SK-N-SH treated with all-trans-retinoic acid at 6 μM for 48 hours (cell line): Measurements from ENCODE around the gene EIF5A.

Experiments used
- ATAC-seq: fragments of 200-7000 bp; cut with Tn5 transposase; 3 replicates; pipeline ENCODE4 v1.9.1; 2020; ENCODE audit warnings: mild to moderate bottlenecking, moderate library complexity
- ARNTL ChIP-seq: fragments of 450-650 bp; formaldehyde crosslinking; IDR thresholded peaks from 2 replicates; pipeline ENCODE4 v1.5.0; 2020; ENCODE audit warnings: low read depth, mild to moderate bottlenecking, moderate library complexity, borderline replicate concordance
- BACH2 ChIP-seq: fragments of 250-450 bp; sonication (Bioruptor Pico); IDR thresholded peaks from 2 replicates; pipeline ENCODE4 v1.9.0; 2021; ENCODE audit warnings: mild to moderate bottlenecking, borderline replicate concordance
- CSDC2 ChIP-seq: fragments of 250-450 bp; sonication (Bioruptor Pico); IDR thresholded peaks from 2 replicates; pipeline ENCODE4 v1.5.0; 2020; ENCODE audit warnings: mild to moderate bottlenecking, moderate library complexity
- ESRRG ChIP-seq: fragments of 250-450 bp; sonication (Bioruptor Pico); IDR thresholded peaks from 2 replicates; pipeline ENCODE4 v1.6.1; 2021; ENCODE audit warnings: mild to moderate bottlenecking
- GLIS3 ChIP-seq: fragments of 250-450 bp; sonication (Bioruptor Pico); IDR thresholded peaks from 2 replicates; pipeline ENCODE4 v1.5.0; 2020; ENCODE audit warnings: mild to moderate bottlenecking, moderate library complexity
- ISL1 ChIP-seq: fragments of 250-450 bp; sonication (Bioruptor Pico); IDR thresholded peaks from 2 replicates; pipeline ENCODE4 v2.1.2; 2022; ENCODE audit warnings: mild to moderate bottlenecking, moderate library complexity
- OSR1 ChIP-seq: fragments of 250-450 bp; sonication (Bioruptor Pico); IDR thresholded peaks from 2 replicates; pipeline ENCODE4 v1.8.0; 2022; ENCODE audit warnings: moderate library complexity, mild to moderate bottlenecking, inconsistent platforms
- SNAI2 ChIP-seq: fragments of 250-450 bp; sonication (Bioruptor Pico); IDR thresholded peaks from 2 replicates; pipeline ENCODE4 v1.5.0; 2020; ENCODE audit warnings: mild to moderate bottlenecking, moderate library complexity
- TCF4 ChIP-seq: fragments of 250-450 bp; sonication (Bioruptor Pico); IDR thresholded peaks from 2 replicates; pipeline ENCODE4 v1.8.0; 2021; ENCODE audit warnings: mild to moderate bottlenecking, moderate library complexity, borderline replicate concordance
- TOX ChIP-seq: fragments of 250-450 bp; sonication (Bioruptor Pico); IDR thresholded peaks from 2 replicates; pipeline ENCODE4 v1.8.0; 2021; ENCODE audit warnings: mild to moderate bottlenecking, moderate library complexity, borderline replicate concordance
- ZC3H10 ChIP-seq: fragments of 250-450 bp; sonication (Bioruptor Pico); IDR thresholded peaks from 2 replicates; pipeline ENCODE4 v1.5.1; 2021; ENCODE audit warnings: mild to moderate bottlenecking, moderate library complexity
- ZFP3 ChIP-seq: fragments of 250-450 bp; sonication (Bioruptor Pico); IDR thresholded peaks from 2 replicates; pipeline ENCODE4 v1.5.0; 2020; ENCODE audit warnings: mild to moderate bottlenecking, moderate library complexity
- ZFP30 ChIP-seq: fragments of 450-650 bp; formaldehyde crosslinking; IDR thresholded peaks from 2 replicates; pipeline ENCODE4 v1.5.0; 2022; ENCODE audit warnings: mild to moderate bottlenecking, moderate library complexity
- ZNF565 ChIP-seq: fragments of 450-650 bp; formaldehyde crosslinking; conservative IDR thresholded peaks from 2 replicates; pipeline ENCODE4 v1.5.0; 2020; ENCODE audit warnings: low read depth, mild to moderate bottlenecking, moderate library complexity
- ZNF70 ChIP-seq: fragments of 450-650 bp; formaldehyde crosslinking; IDR thresholded peaks from 2 replicates; pipeline ENCODE4 v1.5.0; 2020; ENCODE audit warnings: mild to moderate bottlenecking, moderate library complexity
- ZNF8 ChIP-seq: fragments of 450-650 bp; formaldehyde crosslinking; IDR thresholded peaks from 2 replicates; pipeline ENCODE4 v1.5.0; 2020; ENCODE audit warnings: mild to moderate bottlenecking, moderate library complexity
- TF ChIP-seq, protein P1 (sequence below): fragments of 250-450 bp; sonication (Bioruptor Pico); IDR thresholded peaks from 2 replicates; pipeline ENCODE4 v1.8.0; 2020; ENCODE audit warnings: mild to moderate bottlenecking, moderate library complexity, borderline replicate concordance
- TF ChIP-seq, protein P2 (sequence below): fragments of 250-450 bp; sonication (Bioruptor Pico); IDR thresholded peaks from 2 replicates; pipeline ENCODE4 v1.5.1; 2021; ENCODE audit warnings: mild to moderate bottlenecking, moderate library complexity
- TF ChIP-seq, protein P3 (sequence below): fragments of 250-450 bp; sonication (Bioruptor Pico); IDR thresholded peaks from 2 replicates; pipeline ENCODE4 v1.5.0; 2020; ENCODE audit warnings: mild to moderate bottlenecking, moderate library complexity
- TF ChIP-seq, protein P4 (sequence below): fragments of 250-450 bp; sonication (Bioruptor Pico); IDR thresholded peaks from 2 replicates; pipeline ENCODE4 v1.8.0; 2021; ENCODE audit warnings: low read depth, mild to moderate bottlenecking, moderate library complexity, borderline replicate concordance

The EIF5A gene

DNA sequence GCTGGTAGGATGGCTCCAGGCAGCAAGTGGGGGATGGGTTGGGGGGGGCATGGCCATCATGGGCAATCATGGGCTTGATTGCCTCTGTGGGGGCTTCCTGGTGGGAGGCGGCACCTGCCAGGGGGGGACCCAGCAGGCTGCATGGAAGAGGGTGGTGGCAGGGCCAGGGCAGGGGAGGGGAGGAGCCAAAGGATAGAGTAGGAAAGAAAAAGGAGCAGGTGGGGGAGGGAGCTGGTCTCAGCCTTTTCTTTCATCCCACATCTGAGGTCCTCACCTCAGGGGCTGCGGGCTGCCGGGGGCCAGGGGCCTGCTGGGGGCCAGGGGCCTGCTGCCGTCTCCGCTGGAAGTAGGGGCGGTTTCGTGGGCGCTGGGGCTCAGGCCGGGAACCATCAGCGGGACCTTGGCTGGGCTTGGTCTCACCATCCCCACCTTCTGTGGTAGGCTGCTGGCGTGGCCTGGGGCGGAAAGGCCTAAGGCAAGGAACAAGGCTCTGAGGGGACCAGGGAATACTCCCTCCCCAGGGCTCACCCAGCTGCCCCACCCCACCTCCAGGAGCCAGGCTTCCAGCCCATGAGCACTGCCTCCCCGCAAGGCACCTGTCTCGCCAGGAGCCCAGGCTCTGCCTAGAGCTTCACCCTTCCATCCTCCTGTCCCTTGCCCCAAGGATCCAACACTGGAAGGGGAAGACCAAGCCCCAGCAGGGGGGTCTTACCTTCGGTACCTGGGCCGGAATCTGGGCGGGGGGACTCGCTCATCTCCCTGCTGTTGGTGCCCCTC is 18.0 kb upstream of the EIF5A start:
- no peak for ATAC-seq
- no peak for TF ChIP-seq ZNF70 (CRISPR knock-in tag)

DNA sequence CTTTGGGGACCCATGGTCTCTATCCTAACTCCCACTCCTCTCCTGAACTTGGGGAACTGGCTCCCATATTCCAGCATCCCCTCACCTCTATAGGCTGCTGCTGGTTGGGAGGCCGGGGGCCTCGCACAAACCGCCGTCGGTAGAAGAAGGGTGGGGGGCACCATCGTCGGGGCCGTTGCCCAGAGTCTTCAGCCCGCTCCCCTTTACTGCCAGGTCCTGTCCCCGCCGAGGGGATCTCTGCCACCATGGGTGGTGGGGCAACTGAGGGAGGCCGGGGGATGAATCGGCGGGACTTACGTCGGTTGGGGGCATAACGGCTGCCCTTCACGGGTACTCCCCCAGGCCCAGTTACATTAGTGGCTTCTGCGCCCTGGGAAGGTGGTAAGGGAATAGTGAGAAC is 17.3 kb upstream of the EIF5A start:
- TF ChIP-seq GLIS3 (CRISPR knock-in tag) (no peak), ARNTL (no peak), ESRRG (CRISPR knock-in tag) (no peak), TOX (CRISPR knock-in tag) (no peak), TCF4 (CRISPR knock-in tag) (no peak), SNAI2 (no peak), ZFP30 (CRISPR knock-in tag) (no peak), ZNF8 (CRISPR knock-in tag) (no peak), OSR1 (CRISPR knock-in tag) (no peak), BACH2 (no peak), ZC3H10 (CRISPR knock-in tag) (no peak), ZFP3 (no peak), ZNF565 (CRISPR knock-in tag) (no peak)
- TF ChIP-seq, protein P1, sequence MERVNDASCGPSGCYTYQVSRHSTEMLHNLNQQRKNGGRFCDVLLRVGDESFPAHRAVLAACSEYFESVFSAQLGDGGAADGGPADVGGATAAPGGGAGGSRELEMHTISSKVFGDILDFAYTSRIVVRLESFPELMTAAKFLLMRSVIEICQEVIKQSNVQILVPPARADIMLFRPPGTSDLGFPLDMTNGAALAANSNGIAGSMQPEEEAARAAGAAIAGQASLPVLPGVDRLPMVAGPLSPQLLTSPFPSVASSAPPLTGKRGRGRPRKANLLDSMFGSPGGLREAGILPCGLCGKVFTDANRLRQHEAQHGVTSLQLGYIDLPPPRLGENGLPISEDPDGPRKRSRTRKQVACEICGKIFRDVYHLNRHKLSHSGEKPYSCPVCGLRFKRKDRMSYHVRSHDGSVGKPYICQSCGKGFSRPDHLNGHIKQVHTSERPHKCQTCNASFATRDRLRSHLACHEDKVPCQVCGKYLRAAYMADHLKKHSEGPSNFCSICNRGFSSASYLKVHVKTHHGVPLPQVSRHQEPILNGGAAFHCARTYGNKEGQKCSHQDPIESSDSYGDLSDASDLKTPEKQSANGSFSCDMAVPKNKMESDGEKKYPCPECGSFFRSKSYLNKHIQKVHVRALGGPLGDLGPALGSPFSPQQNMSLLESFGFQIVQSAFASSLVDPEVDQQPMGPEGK = no peak
- TF ChIP-seq, protein P2, sequence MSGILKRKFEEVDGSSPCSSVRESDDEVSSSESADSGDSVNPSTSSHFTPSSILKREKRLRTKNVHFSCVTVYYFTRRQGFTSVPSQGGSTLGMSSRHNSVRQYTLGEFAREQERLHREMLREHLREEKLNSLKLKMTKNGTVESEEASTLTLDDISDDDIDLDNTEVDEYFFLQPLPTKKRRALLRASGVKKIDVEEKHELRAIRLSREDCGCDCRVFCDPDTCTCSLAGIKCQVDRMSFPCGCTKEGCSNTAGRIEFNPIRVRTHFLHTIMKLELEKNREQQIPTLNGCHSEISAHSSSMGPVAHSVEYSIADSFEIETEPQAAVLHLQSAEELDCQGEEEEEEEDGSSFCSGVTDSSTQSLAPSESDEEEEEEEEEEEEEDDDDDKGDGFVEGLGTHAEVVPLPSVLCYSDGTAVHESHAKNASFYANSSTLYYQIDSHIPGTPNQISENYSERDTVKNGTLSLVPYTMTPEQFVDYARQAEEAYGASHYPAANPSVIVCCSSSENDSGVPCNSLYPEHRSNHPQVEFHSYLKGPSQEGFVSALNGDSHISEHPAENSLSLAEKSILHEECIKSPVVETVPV = no peak
- TF ChIP-seq, protein P3, sequence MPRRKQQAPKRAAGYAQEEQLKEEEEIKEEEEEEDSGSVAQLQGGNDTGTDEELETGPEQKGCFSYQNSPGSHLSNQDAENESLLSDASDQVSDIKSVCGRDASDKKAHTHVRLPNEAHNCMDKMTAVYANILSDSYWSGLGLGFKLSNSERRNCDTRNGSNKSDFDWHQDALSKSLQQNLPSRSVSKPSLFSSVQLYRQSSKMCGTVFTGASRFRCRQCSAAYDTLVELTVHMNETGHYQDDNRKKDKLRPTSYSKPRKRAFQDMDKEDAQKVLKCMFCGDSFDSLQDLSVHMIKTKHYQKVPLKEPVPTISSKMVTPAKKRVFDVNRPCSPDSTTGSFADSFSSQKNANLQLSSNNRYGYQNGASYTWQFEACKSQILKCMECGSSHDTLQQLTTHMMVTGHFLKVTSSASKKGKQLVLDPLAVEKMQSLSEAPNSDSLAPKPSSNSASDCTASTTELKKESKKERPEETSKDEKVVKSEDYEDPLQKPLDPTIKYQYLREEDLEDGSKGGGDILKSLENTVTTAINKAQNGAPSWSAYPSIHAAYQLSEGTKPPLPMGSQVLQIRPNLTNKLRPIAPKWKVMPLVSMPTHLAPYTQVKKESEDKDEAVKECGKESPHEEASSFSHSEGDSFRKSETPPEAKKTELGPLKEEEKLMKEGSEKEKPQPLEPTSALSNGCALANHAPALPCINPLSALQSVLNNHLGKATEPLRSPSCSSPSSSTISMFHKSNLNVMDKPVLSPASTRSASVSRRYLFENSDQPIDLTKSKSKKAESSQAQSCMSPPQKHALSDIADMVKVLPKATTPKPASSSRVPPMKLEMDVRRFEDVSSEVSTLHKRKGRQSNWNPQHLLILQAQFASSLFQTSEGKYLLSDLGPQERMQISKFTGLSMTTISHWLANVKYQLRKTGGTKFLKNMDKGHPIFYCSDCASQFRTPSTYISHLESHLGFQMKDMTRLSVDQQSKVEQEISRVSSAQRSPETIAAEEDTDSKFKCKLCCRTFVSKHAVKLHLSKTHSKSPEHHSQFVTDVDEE (CRISPR knock-in tag) = no peak
- TF ChIP-seq, protein P4, sequence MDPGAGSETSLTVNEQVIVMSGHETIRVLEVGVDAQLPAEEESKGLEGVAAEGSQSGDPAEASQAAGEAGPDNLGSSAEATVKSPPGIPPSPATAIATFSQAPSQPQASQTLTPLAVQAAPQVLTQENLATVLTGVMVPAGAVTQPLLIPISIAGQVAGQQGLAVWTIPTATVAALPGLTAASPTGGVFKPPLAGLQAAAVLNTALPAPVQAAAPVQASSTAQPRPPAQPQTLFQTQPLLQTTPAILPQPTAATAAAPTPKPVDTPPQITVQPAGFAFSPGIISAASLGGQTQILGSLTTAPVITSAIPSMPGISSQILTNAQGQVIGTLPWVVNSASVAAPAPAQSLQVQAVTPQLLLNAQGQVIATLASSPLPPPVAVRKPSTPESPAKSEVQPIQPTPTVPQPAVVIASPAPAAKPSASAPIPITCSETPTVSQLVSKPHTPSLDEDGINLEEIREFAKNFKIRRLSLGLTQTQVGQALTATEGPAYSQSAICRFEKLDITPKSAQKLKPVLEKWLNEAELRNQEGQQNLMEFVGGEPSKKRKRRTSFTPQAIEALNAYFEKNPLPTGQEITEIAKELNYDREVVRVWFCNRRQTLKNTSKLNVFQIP (CRISPR knock-in tag) = no peak
- ATAC-seq = no peak

DNA sequence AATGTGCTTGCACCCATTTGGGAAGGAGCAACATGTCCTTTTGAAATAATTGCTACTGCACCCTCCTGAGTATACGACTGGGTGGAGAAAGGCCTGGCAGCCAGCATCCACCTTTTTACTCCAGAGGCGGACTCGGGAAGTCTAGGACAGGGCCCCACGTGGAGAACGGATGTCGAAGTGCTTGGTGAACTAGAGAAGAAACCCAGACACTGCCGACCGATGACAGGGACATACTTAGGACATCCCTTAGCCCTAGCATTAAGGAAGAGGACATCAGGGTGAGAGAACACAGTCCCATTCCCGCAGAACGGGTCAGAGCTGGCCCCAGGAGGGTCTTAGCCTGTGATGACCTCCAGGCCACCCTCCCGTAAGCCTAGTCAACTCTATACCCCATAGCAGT is 16.7 kb upstream of the EIF5A start:
- no peak for ATAC-seq
- no peak for TF ChIP-seq ZNF70 (CRISPR knock-in tag)
- TF ChIP-seq TOX (CRISPR knock-in tag) = no peak
- TF ChIP-seq, protein P1 = no peak
- no peak for TF ChIP-seq ZFP30 (CRISPR knock-in tag)
- TF ChIP-seq BACH2 = no peak
- no peak for TF ChIP-seq ISL1 (CRISPR knock-in tag)
- TF ChIP-seq ZFP3 = no peak
- TF ChIP-seq SNAI2 = no peak
- TF ChIP-seq, protein P4 (CRISPR knock-in tag) = no peak
- TF ChIP-seq OSR1 (CRISPR knock-in tag) = no peak
- TF ChIP-seq ESRRG (CRISPR knock-in tag) = no peak
- no peak for TF ChIP-seq CSDC2
- TF ChIP-seq, protein P2 = no peak
- TF ChIP-seq, protein P3 (CRISPR knock-in tag) = no peak
